ENCODE results near the gene IGSF9B.

Gene IGSF9B

GRCh38 chr11:133966172-133966651 is 9.4 kb upstream of the IGSF9B start:
- no peak overlapping the region for H3K4me3 ChIP-seq (IDR thresholded peaks at IDR 0.05; ENCODE audit: insufficient read depth, low read depth, low read length)
- no peaks in the 10 kb centered on the region for H4K20me1 ChIP-seq (ENCODE audit: insufficient read depth)
- no peaks in the 10 kb centered on the region for H3K79me2 ChIP-seq (ENCODE audit: insufficient read depth, low read depth)
- no peaks in the 10 kb centered on the region for H3K36me3 ChIP-seq (ENCODE audit: insufficient read depth)
- no peak overlapping the region for H3K4me2 ChIP-seq
- H3K27me3 ChIP-seq (ENCODE audit: insufficient read depth, low read depth): no peaks in the 10 kb centered on the region
- H2AFZ ChIP-seq (ENCODE audit: low read depth): no peak overlapping the region
- H3K4me1 ChIP-seq (ENCODE audit: low read depth, poor library complexity, severe bottlenecking): no peaks in the 10 kb centered on the region
- no peak overlapping the region for H3K27ac ChIP-seq
- TF ChIP-seq CTCF (conservative IDR thresholded peaks at IDR 0.05; ENCODE audit: low read depth, low read length): no peak
- no peak overlapping the region for H3K9ac ChIP-seq

- H3K4me3 ChIP-seq (IDR thresholded peaks at IDR 0.05; ENCODE audit: insufficient read depth, low read depth, low read length): no peak overlapping the region
- no peaks in the 10 kb centered on the region for H4K20me1 ChIP-seq (ENCODE audit: insufficient read depth)
- H3K4me1 ChIP-seq (ENCODE audit: low read depth, poor library complexity, severe bottlenecking): no peaks in the 10 kb centered on the region
- H3K27ac ChIP-seq: no peak overlapping the region
- no peak for TF ChIP-seq CTCF (conservative IDR thresholded peaks at IDR 0.05; ENCODE audit: low read depth, low read length)
- no peaks in the 10 kb centered on the region for H3K79me2 ChIP-seq (ENCODE audit: insufficient read depth, low read depth)
- no peaks in the 10 kb centered on the region for H3K27me3 ChIP-seq (ENCODE audit: insufficient read depth, low read depth)
- H3K9ac ChIP-seq: no peak overlapping the region
- no peak overlapping the region for H3K4me2 ChIP-seq
- no peaks in the 10 kb centered on the region for H3K36me3 ChIP-seq (ENCODE audit: insufficient read depth)
- no peak overlapping the region for H2AFZ ChIP-seq (ENCODE audit: low read depth)
Observed at GRCh38 chr11:133965031-133965601, 8.3 kb upstream of the IGSF9B start.

GRCh38 chr11:133964356-133964755 is 7.6 kb upstream of the IGSF9B start:
- Histone ChIP-seq H3K36me3 (ENCODE audit: insufficient read depth) (no peaks in the 10 kb centered on the region), H2AFZ (ENCODE audit: low read depth) (no peak overlapping the region), H4K20me1 (ENCODE audit: insufficient read depth) (no peaks in the 10 kb centered on the region), H3K27ac (no peak overlapping the region), H3K4me3 (IDR thresholded peaks at IDR 0.05; ENCODE audit: insufficient read depth, low read depth, low read length) (no peak overlapping the region), H3K79me2 (ENCODE audit: insufficient read depth, low read depth) (no peaks in the 10 kb centered on the region), H3K9ac (no peak overlapping the region), H3K27me3 (ENCODE audit: insufficient read depth, low read depth) (no peaks in the 10 kb centered on the region), H3K4me1 (ENCODE audit: low read depth, poor library complexity, severe bottlenecking) (no peaks in the 10 kb centered on the region), H3K4me2 (no peak overlapping the region)
- TF ChIP-seq CTCF (conservative IDR thresholded peaks at IDR 0.05; ENCODE audit: low read depth, low read length): no peak

- Histone ChIP-seq H2AFZ (ENCODE audit: low read depth) (no peak overlapping the region), H3K79me2 (ENCODE audit: insufficient read depth, low read depth) (no peaks in the 10 kb centered on the region), H4K20me1 (ENCODE audit: insufficient read depth) (no peaks in the 10 kb centered on the region), H3K4me2 (no peak overlapping the region), H3K27ac (no peak overlapping the region), H3K27me3 (ENCODE audit: insufficient read depth, low read depth) (no peaks in the 10 kb centered on the region), H3K4me1 (ENCODE audit: low read depth, poor library complexity, severe bottlenecking) (peaks cover 4% of the 10 kb centered on the region), H3K9ac (no peak overlapping the region), H3K4me3 (IDR thresholded peaks at IDR 0.05; ENCODE audit: insufficient read depth, low read depth, low read length) (no peak overlapping the region), H3K36me3 (ENCODE audit: insufficient read depth) (no peaks in the 10 kb centered on the region)
- TF ChIP-seq CTCF (conservative IDR thresholded peaks at IDR 0.05; ENCODE audit: low read depth, low read length): no peak
Observed at GRCh38 chr11:133961890-133962289, 5.1 kb upstream of the IGSF9B start.
